Measurements from ENCODE around the gene SLX9. TPM values are rescaled to one million over a fixed set of nuclear protein-coding genes. Genes with fewer than 3 reads are reported as not detected.

SLX9 gene
- total and polyA plus RNA-seq, 2 donors (not counting 1 experiment from before 2014, with no cell fraction given), result 11.7 to 15.9 TPM

GRCh38 chr21:45002381-45003204 is 62.8 kb downstream of the SLX9 start:
- intact Hi-C loops (cut with micrococcal nuclease), result no loop called here
- ATAC-seq (ENCODE audit: low read depth), result no peak

More at GRCh38 chr21:45002381-45003204, 62.8 kb downstream of the SLX9 start:
- H3K79me2 ChIP-seq (ENCODE audit: control insufficient read depth, insufficient read depth, low read length), result no peaks in the 10 kb centered on the region
- no peak overlapping the region for H3K27ac ChIP-seq (ENCODE audit: low read length in 2 of 2)
- peaks cover 2% of the 10 kb centered on the region for H3K9me3 Mint-ChIP-seq (ENCODE audit: insufficient read depth)
- WGBS (ENCODE audit: insufficient coverage), result 87% methylated on average over 22 of the region's 28 CpGs
- peaks cover 23% of the 10 kb centered on the region for H3K27me3 Mint-ChIP-seq
- H3K9me3 ChIP-seq (ENCODE audit: control extremely low read depth in 1 of 3, control insufficient read depth in 2 of 3, insufficient read depth in 1 of 3, low read length in 2 of 3), result peaks cover 0 to 27% (median 0%) of the 10 kb centered on the region in 3 donors
- no peak overlapping the region for H3K4me3 ChIP-seq (ENCODE audit: control extremely low read depth in 1 of 5, extremely low read depth in 1 of 5, insufficient read depth in 1 of 5, low read depth in 2 of 5, low read length in 4 of 5)
- no peak for DNase-seq
- no peaks in the 10 kb centered on the region for H4K20me1 ChIP-seq (ENCODE audit: control insufficient read depth, insufficient read depth, low read length, poor library complexity, severe bottlenecking)
- no peak overlapping the region for H3K27ac Mint-ChIP-seq
- H2AFZ ChIP-seq (ENCODE audit: insufficient read depth, low read depth, low read length, poor library complexity, severe bottlenecking), result no peak overlapping the region
- TF ChIP-seq EZH2 (IDR thresholded peaks at IDR 0.05; ENCODE audit: borderline replicate concordance, insufficient read depth, low read depth, low read length, poor library complexity, severe bottlenecking), result no peak
- TF ChIP-seq, protein P1, sequence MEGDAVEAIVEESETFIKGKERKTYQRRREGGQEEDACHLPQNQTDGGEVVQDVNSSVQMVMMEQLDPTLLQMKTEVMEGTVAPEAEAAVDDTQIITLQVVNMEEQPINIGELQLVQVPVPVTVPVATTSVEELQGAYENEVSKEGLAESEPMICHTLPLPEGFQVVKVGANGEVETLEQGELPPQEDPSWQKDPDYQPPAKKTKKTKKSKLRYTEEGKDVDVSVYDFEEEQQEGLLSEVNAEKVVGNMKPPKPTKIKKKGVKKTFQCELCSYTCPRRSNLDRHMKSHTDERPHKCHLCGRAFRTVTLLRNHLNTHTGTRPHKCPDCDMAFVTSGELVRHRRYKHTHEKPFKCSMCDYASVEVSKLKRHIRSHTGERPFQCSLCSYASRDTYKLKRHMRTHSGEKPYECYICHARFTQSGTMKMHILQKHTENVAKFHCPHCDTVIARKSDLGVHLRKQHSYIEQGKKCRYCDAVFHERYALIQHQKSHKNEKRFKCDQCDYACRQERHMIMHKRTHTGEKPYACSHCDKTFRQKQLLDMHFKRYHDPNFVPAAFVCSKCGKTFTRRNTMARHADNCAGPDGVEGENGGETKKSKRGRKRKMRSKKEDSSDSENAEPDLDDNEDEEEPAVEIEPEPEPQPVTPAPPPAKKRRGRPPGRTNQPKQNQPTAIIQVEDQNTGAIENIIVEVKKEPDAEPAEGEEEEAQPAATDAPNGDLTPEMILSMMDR (IDR thresholded peaks at IDR 0.05), result no peak
- ChIA-PET POLR2A (no interaction called here), CTCF (no interaction called here)
- no peaks in the 10 kb centered on the region for H3K36me3 ChIP-seq (replicated peaks in 1 of 2; ENCODE audit: control extremely low read depth in 1 of 2, control insufficient read depth in 1 of 2, extremely low read depth in 1 of 2, insufficient read depth in 2 of 2, low read length in 1 of 2)
- peaks cover 12% of the 10 kb centered on the region for H3K4me1 Mint-ChIP-seq
- H3K27me3 ChIP-seq (replicated peaks in 1 of 4; ENCODE audit: control extremely low read depth in 1 of 4, control insufficient read depth in 3 of 4, insufficient read depth in 4 of 4, low read length in 3 of 4), result peaks cover 0 to 26% (median 4%) of the 10 kb centered on the region in 4 experiments
- no peak overlapping the region for H3K4me2 ChIP-seq (replicated peaks; ENCODE audit: low read depth, low read length, poor library complexity, severe bottlenecking)
- no peak overlapping the region for H3K4me3 Mint-ChIP-seq
- H3K9ac ChIP-seq (ENCODE audit: low read length), result no peak overlapping the region
- peaks cover 12 to 16% of the 10 kb centered on the region in 2 donors for H3K4me1 ChIP-seq (ENCODE audit: control insufficient read depth in 2 of 2, insufficient read depth in 2 of 2, low read length in 2 of 2)
